ENCODE results near the gene GRM3. TPM values are rescaled to one million over a fixed set of nuclear protein-coding genes. Genes with fewer than 3 reads are reported as not detected.

The GRM3 gene
- total RNA-seq, 1 experiment from 2014 or later: not detected

GRCh38 chr7:86778271-86778670, 134.6 kb downstream of the GRM3 start:
- H3K36me3 Mint-ChIP-seq (ENCODE audit: insufficient read depth, unreplicated experiment): no peaks in the 10 kb centered on the region

DNA sequence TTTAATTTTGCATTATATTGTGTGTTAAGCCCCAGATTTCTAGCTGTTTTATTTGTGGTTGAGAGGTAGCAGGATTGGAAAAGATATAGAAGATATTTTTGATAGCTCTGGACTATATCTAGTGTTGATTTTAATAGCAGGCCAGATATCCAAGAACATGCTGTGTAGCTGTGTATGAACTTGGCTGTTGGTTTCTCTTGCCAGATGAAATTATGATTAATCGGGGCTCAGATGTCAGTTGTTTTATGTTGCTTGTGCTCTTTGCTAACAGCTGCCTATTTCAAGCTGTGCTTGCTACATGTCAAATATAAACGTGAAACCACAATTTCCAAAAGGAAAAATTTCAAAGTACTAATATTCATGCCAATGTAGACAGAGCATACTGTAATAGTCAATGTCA, 141.1 kb downstream of the GRM3 start:
- TF ChIP-seq, protein P1, sequence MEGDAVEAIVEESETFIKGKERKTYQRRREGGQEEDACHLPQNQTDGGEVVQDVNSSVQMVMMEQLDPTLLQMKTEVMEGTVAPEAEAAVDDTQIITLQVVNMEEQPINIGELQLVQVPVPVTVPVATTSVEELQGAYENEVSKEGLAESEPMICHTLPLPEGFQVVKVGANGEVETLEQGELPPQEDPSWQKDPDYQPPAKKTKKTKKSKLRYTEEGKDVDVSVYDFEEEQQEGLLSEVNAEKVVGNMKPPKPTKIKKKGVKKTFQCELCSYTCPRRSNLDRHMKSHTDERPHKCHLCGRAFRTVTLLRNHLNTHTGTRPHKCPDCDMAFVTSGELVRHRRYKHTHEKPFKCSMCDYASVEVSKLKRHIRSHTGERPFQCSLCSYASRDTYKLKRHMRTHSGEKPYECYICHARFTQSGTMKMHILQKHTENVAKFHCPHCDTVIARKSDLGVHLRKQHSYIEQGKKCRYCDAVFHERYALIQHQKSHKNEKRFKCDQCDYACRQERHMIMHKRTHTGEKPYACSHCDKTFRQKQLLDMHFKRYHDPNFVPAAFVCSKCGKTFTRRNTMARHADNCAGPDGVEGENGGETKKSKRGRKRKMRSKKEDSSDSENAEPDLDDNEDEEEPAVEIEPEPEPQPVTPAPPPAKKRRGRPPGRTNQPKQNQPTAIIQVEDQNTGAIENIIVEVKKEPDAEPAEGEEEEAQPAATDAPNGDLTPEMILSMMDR (IDR thresholded peaks at IDR 0.05; ENCODE audit: unreplicated experiment): no peak
- intact Hi-C loops (cut with micrococcal nuclease; ENCODE audit: unreplicated experiment): no loop called here

More at GRCh38 chr7:86778271-86778670, 134.6 kb downstream of the GRM3 start:
- no peaks in the 10 kb centered on the region for H3K9me3 Mint-ChIP-seq (ENCODE audit: low read depth, unreplicated experiment)
- H3K27me3 Mint-ChIP-seq (ENCODE audit: unreplicated experiment): no peaks in the 10 kb centered on the region
- no TSS peak for BruUV-seq (replicated peaks)
- TF ChIP-seq, protein P1 (IDR thresholded peaks at IDR 0.05; ENCODE audit: unreplicated experiment): no peak
- no peak overlapping the region for H3K4me3 Mint-ChIP-seq (ENCODE audit: low read depth, unreplicated experiment)
- H3K27ac Mint-ChIP-seq (ENCODE audit: unreplicated experiment): no peak overlapping the region
- H3K4me1 Mint-ChIP-seq (ENCODE audit: low read depth, unreplicated experiment): no peaks in the 10 kb centered on the region
- intact Hi-C loops (cut with micrococcal nuclease; ENCODE audit: unreplicated experiment): no loop called here
- CTCF ChIA-PET: no interaction called here
- no peak for DNase-seq

GRCh38 chr7:86785641-86786040, 141.9 kb downstream of the GRM3 start:
- Mint-ChIP-seq H3K27ac (ENCODE audit: unreplicated experiment) (no peak overlapping the region), H3K9me3 (ENCODE audit: low read depth, unreplicated experiment) (no peaks in the 10 kb centered on the region), H3K36me3 (ENCODE audit: insufficient read depth, unreplicated experiment) (no peaks in the 10 kb centered on the region), H3K4me3 (ENCODE audit: low read depth, unreplicated experiment) (no peak overlapping the region), H3K4me1 (ENCODE audit: low read depth, unreplicated experiment) (no peaks in the 10 kb centered on the region), H3K27me3 (ENCODE audit: unreplicated experiment) (no peaks in the 10 kb centered on the region)
- no TSS peak for BruUV-seq (replicated peaks)
- TF ChIP-seq, protein P1 (IDR thresholded peaks at IDR 0.05; ENCODE audit: unreplicated experiment): no peak
- CTCF ChIA-PET: no interaction called here
- DNase-seq: no peak
- intact Hi-C loops (cut with micrococcal nuclease; ENCODE audit: unreplicated experiment): no loop called here

More for the DNA sequence above, 141.1 kb downstream of the GRM3 start:
- Mint-ChIP-seq H3K27ac (ENCODE audit: unreplicated experiment) (no peak overlapping the region), H3K4me1 (ENCODE audit: low read depth, unreplicated experiment) (no peaks in the 10 kb centered on the region), H3K27me3 (ENCODE audit: unreplicated experiment) (no peaks in the 10 kb centered on the region), H3K36me3 (ENCODE audit: insufficient read depth, unreplicated experiment) (no peaks in the 10 kb centered on the region), H3K4me3 (ENCODE audit: low read depth, unreplicated experiment) (no peak overlapping the region), H3K9me3 (ENCODE audit: low read depth, unreplicated experiment) (no peaks in the 10 kb centered on the region)
- CTCF ChIA-PET: no interaction called here
- DNase-seq: no peak
- BruUV-seq (replicated peaks): no TSS peak

GRCh38 chr7:86786376-86786775, 142.7 kb downstream of the GRM3 start:
- Mint-ChIP-seq H3K27ac (ENCODE audit: unreplicated experiment) (no peak overlapping the region), H3K4me3 (ENCODE audit: low read depth, unreplicated experiment) (no peak overlapping the region), H3K27me3 (ENCODE audit: unreplicated experiment) (no peaks in the 10 kb centered on the region), H3K36me3 (ENCODE audit: insufficient read depth, unreplicated experiment) (no peaks in the 10 kb centered on the region), H3K4me1 (ENCODE audit: low read depth, unreplicated experiment) (no peaks in the 10 kb centered on the region), H3K9me3 (ENCODE audit: low read depth, unreplicated experiment) (no peaks in the 10 kb centered on the region)
- TF ChIP-seq, protein P1 (IDR thresholded peaks at IDR 0.05; ENCODE audit: unreplicated experiment): no peak
- no peak for DNase-seq
- CTCF ChIA-PET: no interaction called here
- BruUV-seq (replicated peaks): no TSS peak
- intact Hi-C loops (cut with micrococcal nuclease; ENCODE audit: unreplicated experiment): no loop called here

All from Calu3 (cell line).